Activated T-cell treated with anti-CD3 and anti-CD28 coated beads, Interleukin-2, amount 50 U/mL, for 1 hour (primary cell): ENCODE measurements around the gene MSMB.
"Not testable (repeated sequence)": the region's sequence is repeated elsewhere in the genome, so short reads cannot be mapped to it uniquely, and the experiment has no call there.

Experiments
- DNase-seq: peaks from one replicate; pipeline ENCODE4 v3.0.0-alpha.2; 2020

Gene MSMB

GRCh38 chr10:46046261-46046660 lies at the start of gene MSMB:
Gene MSMB (minus strand): TSS chr10:46046269. CDS start chr10:46046237, 32 bp downstream.
- DNase-seq, result no peak

DNA sequence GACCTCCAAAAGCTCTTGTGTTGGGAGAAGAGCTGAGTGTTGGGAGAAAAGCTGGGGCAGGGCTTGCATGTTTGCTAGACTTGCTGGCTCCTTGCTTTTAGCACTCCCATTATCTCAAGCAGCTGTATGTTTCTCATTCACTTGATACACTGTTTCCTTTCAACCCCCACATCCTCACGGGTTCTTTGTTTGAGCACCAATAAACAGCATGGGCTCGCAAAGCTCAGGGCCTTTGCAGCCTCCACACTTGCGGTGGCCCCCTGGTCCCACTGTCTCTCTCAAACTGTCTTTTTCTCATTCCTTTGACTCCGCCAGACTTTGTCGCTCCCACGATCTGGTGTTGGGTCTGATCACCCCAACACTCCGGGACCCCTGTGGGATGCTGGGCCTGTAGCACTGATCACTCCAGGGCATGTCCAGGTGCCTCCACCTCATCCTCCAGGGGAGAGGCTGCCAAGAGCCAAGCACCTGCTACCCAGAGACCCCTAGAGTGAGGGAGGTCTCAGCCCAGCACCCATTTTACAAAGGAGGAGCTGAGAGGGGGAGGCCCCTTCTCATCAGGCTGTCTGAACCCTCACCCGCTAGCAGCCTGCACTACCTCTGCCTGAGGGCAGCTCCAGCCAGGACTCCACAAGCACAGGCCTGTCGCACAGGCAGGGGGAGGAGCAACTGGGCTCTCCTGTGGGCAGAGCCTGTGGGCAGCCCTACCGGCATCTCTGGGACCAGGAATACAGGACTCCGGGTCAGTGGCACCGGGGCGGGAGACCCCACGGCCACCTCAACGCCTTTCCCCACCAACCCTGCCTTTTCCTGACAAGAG lies 49.1 kb upstream of the MSMB start:
- peak; percentile 23 for DNase-seq

- DNase-seq, result no peak
Measured at GRCh38 chr10:46094197-46094500, 48.1 kb upstream of the MSMB start.

- DNase-seq, result peak; percentile 56
Measured at GRCh38 chr10:46093316-46094196, 47.5 kb upstream of the MSMB start.

DNA sequence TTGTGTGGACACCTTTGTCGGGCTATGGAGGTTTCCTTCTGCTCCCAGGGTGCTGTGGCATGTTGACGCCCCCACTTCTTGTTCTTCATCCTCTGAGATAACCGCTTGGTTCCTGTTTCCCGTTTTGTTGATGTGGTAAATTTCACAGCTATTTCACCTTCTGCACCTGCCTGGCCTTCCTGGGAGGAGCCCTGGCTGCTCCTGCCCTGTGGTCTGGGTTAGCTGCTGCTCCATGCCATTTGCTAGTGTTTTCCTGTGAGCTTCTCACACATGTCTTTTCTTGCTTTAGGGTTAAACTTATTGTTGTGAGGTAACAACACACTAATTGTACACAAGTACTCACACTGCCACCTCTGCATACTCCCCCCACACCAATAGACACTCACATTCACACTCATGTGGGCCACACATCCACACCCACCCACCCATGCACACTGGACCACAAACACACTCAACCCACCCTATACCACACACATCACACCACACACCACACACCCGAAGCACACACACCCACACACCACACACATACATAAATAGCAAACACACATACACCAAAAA lies 46.5 kb upstream of the MSMB start:
- DNase-seq, result peak; percentile 22

GRCh38 chr10:46091828-46092523 lies 45.9 kb upstream of the MSMB start:
- DNase-seq, result peak; percentile 20

DNA sequence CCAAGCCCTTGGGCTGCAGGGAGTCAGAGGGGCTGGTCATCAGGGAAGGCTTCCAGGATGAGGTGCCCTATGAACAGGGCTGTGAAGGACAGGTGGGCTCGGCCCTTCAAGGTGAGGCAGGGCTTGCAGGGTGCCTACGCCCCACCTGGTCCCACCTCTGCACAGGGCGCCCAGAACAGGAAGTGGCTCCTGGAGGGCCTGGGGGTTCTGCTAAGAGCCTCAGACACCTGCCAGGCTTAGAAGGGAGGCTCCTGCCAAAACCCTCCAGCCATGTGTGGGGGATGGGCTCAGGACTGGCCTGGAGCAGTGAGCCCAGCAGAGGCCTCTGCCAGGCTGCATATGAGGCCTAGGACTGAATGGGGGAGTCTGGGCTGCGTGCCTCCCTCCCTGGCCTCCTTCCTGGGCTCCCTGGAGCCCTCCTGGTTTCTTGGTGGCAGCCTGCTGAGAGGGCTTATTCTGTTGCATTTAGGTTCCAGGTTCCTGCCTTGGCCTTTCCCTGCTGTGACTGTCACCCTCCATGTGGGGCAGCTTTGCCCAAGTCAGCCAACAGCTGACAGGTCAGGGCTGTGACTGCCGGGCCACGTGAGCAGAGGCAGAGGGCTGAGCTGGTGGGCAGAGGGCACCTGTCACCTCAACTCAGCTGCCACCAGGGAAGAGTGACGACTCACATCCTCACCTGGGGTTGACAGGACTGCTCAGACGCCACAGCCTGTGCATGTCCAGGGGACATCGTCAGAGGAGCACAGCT lies 45.2 kb upstream of the MSMB start:
- peak; percentile 31 for DNase-seq

DNA sequence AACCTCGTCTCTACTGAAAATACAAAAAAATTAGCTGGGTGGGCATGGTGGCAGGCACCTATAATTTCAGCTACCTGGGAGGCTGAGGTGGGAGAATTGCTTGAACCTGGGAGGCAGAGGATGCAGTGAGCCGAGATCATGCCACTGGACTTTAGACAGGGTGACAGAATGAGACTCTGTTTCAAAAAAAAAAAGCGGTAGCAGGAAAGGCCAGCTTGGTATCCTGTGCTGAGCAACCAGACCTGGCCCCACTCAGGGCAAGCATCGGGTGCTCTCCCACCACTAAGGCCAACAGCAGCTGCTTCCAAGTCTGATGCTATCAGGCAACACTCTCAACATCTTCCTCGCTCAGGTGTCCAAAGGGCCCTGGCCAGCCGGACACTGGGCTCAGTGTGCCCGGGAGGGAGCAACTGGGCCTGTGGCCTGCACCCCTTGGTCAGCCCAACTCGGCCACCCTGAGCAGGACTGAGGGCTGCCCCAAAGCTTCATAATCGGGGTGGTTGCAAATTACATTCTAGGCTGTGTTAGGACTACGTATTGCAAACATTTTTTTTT lies 44.3 kb upstream of the MSMB start:
- no peak for DNase-seq

- DNase-seq, result not testable (repeated sequence)
Measured at GRCh38 chr10:46087381-46087780, 41.3 kb upstream of the MSMB start.

- no peak for DNase-seq
Measured at GRCh38 chr10:46084321-46085165, 38.5 kb upstream of the MSMB start.

GRCh38 chr10:46080886-46081285 lies 34.8 kb upstream of the MSMB start:
- DNase-seq, result no peak

DNA sequence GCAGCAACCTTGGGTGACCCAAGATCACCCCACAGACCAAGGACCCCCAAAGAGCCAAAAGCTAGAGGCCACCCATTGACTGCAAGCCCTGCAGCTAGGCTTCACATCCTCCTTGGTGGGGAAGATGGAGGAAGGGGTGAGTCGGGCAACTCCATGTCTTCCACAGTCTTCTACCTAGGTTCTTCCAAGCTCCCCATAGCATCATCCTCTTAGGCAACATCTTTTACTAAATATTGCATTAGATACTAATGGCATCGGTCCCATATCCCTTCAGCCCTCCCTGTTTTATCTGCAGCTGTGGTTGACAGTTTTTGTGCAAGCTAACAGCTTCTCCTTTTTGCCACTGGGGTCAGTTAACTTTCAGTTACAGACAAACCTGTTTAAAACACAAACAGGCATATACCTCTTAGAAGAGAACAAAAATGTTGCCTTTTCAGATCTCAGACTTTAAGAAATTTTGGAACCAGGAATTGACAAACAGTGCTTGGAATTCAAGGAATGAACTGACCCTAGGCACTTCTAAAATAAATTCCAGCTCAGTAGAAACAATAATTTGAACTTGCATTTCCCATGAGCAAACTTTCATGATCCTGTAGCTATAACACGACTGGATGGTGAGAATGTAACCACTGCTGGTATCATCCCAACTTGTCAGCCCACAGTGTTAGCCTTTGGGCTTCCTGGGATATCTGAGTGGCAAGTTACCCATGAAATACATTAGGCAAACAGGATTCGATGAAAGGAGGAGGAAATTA lies 33.9 kb upstream of the MSMB start:
- no peak for DNase-seq

GRCh38 chr10:46077731-46078413 lies 31.8 kb upstream of the MSMB start:
- no peak for DNase-seq

DNA sequence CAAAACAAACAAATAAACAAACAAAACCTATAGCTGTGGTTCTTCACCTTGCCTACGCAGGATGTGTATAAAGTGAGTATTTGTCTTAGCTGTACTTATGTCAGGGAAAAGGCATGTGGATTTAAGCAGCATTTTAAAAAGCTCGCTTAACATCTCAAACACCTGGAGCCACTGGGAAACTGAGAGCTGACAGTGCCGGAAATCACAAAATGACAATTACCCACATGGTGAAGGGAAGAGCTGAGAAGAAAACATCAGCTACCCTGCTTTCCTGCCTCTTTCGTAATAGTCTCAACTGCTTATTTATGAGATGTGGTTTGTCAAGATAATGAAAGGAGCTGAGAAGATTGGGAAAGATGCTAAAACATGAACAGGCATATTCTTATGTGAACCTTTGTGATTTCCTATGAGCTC lies 31.1 kb upstream of the MSMB start:
- no peak for DNase-seq

DNA sequence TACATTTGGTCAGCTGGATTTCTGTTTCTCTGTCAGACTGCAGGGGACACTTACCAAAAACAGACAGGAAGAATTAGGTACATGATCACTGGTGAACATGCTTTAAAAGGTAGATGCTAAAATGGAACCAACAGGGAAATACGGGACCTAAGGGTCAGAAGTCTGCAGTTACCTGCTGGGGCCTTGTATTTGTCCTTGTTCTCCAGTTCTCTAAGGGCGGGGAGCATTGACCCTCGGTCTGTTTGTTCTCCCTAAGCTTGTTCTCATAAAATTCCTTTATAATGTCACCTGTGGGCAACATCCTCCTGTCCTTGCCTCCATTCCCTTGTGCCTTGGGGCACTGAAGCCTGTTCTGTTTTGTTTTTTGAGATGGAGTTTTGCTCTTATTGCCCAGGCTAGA lies 29.8 kb upstream of the MSMB start:
- DNase-seq, result no peak

DNA sequence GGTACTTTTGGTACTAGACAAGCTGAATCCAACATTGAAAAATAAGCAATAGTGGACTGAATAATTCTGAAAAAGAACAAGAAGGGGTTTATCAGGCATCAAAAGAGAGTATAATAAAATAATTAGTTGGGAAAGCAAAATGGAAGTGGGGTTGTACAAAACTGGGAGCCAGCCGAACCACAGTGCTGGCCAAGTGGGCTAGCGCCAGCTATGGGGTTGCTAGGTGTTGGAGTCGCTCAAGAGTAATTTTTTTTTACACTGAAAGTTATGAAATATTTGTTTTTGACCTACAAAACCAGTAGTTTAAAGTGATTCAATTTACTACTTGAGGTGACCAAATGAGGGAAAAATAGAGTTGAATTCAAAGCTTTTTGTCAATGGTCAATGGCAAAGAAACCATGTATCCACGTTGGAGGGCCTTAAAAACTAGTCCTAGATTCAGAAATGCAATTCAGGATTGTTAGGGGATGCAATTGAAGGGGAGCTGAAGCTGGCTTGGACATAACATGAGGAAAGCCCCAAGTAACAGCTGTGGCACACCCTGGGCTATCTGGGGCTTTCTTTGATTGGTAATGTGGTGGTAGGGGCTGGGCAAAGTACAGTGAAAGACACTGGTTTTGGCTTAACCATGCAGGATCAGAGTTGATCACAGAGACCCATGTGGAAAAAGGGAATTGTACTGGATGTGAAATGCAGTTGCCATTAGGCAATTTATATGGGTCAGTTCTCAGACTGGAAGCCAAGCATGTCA lies 28.3 kb upstream of the MSMB start:
- DNase-seq, result no peak

DNA sequence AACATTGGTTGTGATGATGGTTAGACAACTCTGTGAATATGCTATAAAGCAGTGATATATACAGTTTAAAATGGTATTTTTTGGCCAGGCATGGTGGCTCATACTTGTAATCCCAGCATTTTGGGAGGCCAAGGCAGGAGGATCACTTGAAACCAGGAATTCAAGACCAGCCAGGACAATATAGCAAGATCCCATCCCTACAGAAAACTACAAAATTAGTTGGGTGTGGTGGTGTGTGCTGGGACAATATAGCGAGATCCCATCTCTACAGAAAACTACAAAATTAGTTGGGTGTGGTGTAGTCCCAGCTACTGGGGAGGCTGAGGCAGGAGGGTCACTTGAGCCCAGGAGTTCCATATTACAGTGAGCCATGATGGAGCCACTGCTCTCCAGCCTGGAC lies 27.5 kb upstream of the MSMB start:
- no peak for DNase-seq

DNA sequence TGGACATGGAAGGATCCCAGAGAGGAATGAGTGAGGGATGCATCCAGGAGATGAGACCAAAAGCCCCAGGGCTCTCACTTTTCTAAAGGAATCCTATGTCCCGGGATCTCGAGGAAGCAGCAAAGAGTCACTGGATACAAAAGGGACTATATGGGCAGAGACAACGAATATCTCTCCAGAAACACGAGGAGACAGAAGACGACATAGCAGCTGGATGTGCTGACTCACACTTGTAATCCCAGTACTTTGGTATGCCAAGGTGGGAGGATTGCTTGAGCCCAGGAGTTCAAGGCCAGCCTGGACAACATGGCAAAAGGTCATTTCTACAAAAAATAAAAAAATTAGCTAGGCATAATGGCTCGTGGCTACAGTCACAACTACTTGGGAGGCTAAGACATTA lies 24.7 kb upstream of the MSMB start:
- DNase-seq, result no peak
